ENCODE results near the gene DRD2. TPM values are rescaled to one million over a fixed set of nuclear protein-coding genes. Genes with fewer than 3 reads are reported as not detected.

DRD2 gene
- total RNA-seq, 2 donors from 2014 or later, result 0.26 TPM; not detected in 1

GRCh38 chr11:113505541-113506375, 30.6 kb upstream of the DRD2 start:
- no peaks in the 10 kb centered on the region for H3K4me1 ChIP-seq
- H3K36me3 ChIP-seq (replicated peaks in 1 of 2; ENCODE audit: insufficient read depth in 1 of 2, low read depth in 2 of 2), result no peaks in the 10 kb centered on the region
- intact Hi-C loops (cut with DNase I), result no loop called here
- H3K27me3 ChIP-seq, result no peaks in the 10 kb centered on the region
- no peaks in the 10 kb centered on the region for H3K9me3 ChIP-seq
- no peak overlapping the region for H3K27ac ChIP-seq
- DNase-seq, result no peak
- TF ChIP-seq, protein P1, sequence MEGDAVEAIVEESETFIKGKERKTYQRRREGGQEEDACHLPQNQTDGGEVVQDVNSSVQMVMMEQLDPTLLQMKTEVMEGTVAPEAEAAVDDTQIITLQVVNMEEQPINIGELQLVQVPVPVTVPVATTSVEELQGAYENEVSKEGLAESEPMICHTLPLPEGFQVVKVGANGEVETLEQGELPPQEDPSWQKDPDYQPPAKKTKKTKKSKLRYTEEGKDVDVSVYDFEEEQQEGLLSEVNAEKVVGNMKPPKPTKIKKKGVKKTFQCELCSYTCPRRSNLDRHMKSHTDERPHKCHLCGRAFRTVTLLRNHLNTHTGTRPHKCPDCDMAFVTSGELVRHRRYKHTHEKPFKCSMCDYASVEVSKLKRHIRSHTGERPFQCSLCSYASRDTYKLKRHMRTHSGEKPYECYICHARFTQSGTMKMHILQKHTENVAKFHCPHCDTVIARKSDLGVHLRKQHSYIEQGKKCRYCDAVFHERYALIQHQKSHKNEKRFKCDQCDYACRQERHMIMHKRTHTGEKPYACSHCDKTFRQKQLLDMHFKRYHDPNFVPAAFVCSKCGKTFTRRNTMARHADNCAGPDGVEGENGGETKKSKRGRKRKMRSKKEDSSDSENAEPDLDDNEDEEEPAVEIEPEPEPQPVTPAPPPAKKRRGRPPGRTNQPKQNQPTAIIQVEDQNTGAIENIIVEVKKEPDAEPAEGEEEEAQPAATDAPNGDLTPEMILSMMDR (IDR thresholded peaks at IDR 0.05), result no peak
- TF ChIP-seq POLR2A (IDR thresholded peaks at IDR 0.05), result no peak
- peak; percentile 58 for ATAC-seq
- WGBS, 2 donors, result 17 to 23% methylated on average over 12 of the region's 12 CpGs
- no peak overlapping the region for H3K4me3 ChIP-seq

GRCh38 chr11:113505046-113505445, 29.8 kb upstream of the DRD2 start:
- H3K4me3 ChIP-seq, result no peak overlapping the region
- H3K4me1 ChIP-seq, result no peaks in the 10 kb centered on the region
- DNase-seq (no peak), ATAC-seq (no peak)
- TF ChIP-seq POLR2A (IDR thresholded peaks at IDR 0.05), result no peak
- TF ChIP-seq, protein P1 (IDR thresholded peaks at IDR 0.05), result no peak
- WGBS, 2 donors, result 34 to 38% methylated on average over 3 of the region's 3 CpGs
- no peaks in the 10 kb centered on the region for H3K36me3 ChIP-seq (replicated peaks in 1 of 2; ENCODE audit: insufficient read depth in 1 of 2, low read depth in 2 of 2)
- H3K27ac ChIP-seq, result no peak overlapping the region
- no peaks in the 10 kb centered on the region for H3K9me3 ChIP-seq
- H3K27me3 ChIP-seq, result no peaks in the 10 kb centered on the region
- intact Hi-C loops (cut with DNase I), result no loop called here

GRCh38 chr11:113504586-113504985, 29.4 kb upstream of the DRD2 start:
- ATAC-seq (no peak), DNase-seq (no peak)
- Histone ChIP-seq H3K9me3 (no peaks in the 10 kb centered on the region), H3K27ac (no peak overlapping the region), H3K4me3 (no peak overlapping the region), H3K4me1 (no peaks in the 10 kb centered on the region), H3K36me3 (replicated peaks in 1 of 2; ENCODE audit: insufficient read depth in 1 of 2, low read depth in 2 of 2) (no peaks in the 10 kb centered on the region), H3K27me3 (no peaks in the 10 kb centered on the region)
- WGBS, 2 donors, result 44 to 59% methylated on average over 4 of the region's 4 CpGs
- TF ChIP-seq, protein P1 (IDR thresholded peaks at IDR 0.05), result no peak
- no peak for TF ChIP-seq POLR2A (IDR thresholded peaks at IDR 0.05)
- intact Hi-C loops (cut with DNase I), result no loop called here

DNA sequence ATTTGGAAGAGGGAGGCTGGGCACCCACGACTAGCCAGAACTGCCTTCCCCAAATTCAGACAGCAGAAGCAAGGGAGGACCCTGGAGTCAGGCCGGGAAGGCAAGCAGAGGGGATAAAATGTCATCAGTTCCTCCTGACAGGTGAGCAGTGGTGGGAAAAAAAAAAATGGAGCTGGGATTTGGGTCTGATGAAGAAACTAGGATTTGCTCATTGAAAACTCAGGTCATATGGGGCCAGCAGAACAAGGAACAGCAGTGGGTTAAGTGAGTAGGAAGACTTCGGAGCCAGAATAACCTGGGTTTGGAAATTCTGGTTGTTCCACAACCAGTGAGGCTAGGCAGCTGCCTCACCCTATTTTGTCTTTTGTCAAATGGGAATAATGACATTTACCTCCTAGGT, 28.9 kb upstream of the DRD2 start:
- 64 to 76% methylated on average over 3 of the region's 3 CpGs for WGBS, 2 donors
- no peak for DNase-seq
- no peak overlapping the region for H3K4me3 ChIP-seq

More for the DNA sequence above, 28.9 kb upstream of the DRD2 start:
- intact Hi-C loops (cut with DNase I), result no loop called here
- no peaks in the 10 kb centered on the region for H3K9me3 ChIP-seq
- no peak for ATAC-seq
- H3K4me1 ChIP-seq, result no peaks in the 10 kb centered on the region
- H3K36me3 ChIP-seq (replicated peaks in 1 of 2; ENCODE audit: insufficient read depth in 1 of 2, low read depth in 2 of 2), result no peaks in the 10 kb centered on the region
- no peaks in the 10 kb centered on the region for H3K27me3 ChIP-seq
- no peak overlapping the region for H3K27ac ChIP-seq
- TF ChIP-seq, protein P1 (IDR thresholded peaks at IDR 0.05), result no peak
- TF ChIP-seq POLR2A (IDR thresholded peaks at IDR 0.05), result no peak

Measured in body of pancreas (tissue), 4 donors.